ENCODE results near the gene PKD2.

DNA sequence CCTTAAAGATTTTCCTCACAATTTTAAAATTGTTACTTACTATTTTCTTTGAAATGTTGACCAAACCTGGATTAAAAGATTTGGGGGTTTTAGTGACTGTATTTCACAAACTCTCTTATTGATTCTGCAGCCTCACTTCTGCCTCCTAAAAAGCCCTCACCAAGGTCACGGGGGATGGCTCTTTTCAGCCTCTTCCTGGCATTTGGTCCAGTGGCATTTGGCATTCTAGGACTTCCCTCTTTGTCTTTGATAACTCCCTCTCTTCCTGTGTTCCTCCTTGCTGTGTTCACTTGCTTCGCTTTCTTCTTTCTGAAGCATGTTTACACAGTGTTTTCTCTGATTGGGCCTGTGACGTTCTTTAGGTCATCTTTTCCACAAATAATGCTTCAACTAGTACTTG is 21.5 kb downstream of the PKD2 start:
- no peak for TF ChIP-seq EZH2phosphoT487 (IDR thresholded peaks at IDR 0.05; ENCODE audit: borderline replicate concordance, low read depth, low read length)
- TF ChIP-seq, protein P1, sequence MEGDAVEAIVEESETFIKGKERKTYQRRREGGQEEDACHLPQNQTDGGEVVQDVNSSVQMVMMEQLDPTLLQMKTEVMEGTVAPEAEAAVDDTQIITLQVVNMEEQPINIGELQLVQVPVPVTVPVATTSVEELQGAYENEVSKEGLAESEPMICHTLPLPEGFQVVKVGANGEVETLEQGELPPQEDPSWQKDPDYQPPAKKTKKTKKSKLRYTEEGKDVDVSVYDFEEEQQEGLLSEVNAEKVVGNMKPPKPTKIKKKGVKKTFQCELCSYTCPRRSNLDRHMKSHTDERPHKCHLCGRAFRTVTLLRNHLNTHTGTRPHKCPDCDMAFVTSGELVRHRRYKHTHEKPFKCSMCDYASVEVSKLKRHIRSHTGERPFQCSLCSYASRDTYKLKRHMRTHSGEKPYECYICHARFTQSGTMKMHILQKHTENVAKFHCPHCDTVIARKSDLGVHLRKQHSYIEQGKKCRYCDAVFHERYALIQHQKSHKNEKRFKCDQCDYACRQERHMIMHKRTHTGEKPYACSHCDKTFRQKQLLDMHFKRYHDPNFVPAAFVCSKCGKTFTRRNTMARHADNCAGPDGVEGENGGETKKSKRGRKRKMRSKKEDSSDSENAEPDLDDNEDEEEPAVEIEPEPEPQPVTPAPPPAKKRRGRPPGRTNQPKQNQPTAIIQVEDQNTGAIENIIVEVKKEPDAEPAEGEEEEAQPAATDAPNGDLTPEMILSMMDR (conservative IDR thresholded peaks at IDR 0.05; ENCODE audit: low read length): no peak

Data from OCI-LY7 (cell line).